ENCODE results near the gene LRRFIP2. TPM values are rescaled to one million over a fixed set of nuclear protein-coding genes. Genes with fewer than 3 reads are reported as not detected.

Gene LRRFIP2
- total and polyA plus RNA-seq, 2 of the 8 experiments (the other 6 are each of a cell fraction or from before 2014, with no cell fraction given), result 8.8 to 25.6 TPM

DNA sequence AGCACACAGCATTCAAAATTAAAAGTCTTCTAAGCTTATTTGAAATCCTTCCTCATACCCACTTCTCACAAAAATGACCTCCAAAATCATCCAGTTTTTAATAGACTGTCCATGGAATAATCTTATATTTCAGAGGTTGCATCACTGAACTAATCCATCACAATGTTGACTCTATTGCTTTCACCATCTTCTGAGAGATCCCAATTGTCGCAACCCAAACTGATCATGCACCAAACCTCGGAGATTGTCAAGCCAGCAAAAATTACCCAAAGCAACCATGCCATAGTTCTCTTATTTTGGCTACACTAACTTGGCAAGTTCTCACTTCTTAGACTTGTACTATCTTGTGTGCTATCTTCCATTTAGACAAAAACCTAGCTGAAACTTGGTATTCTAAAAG lies 75.5 kb downstream of the LRRFIP2 start:
- Histone ChIP-seq H2AFZ (ENCODE audit: low read length) (no peak overlapping the region), H4K91ac (replicated peaks; ENCODE audit: insufficient read length, low read length) (no peak overlapping the region), H3K4me1 (replicated peaks in 1 of 4; ENCODE audit: control insufficient read depth in 3 of 4, insufficient read depth in 4 of 4, low read length in 3 of 4) (no peaks in the 10 kb centered on the region), H3K23me2 (ENCODE audit: low read depth, low read length) (no peaks in the 10 kb centered on the region), H3K79me2 (ENCODE audit: control insufficient read depth in 1 of 2, insufficient read depth in 2 of 2, low read length in 2 of 2) (no peaks in the 10 kb centered on the region), H3K36me3 (ENCODE audit: control insufficient read depth in 2 of 4, insufficient read depth in 4 of 4, low read length in 3 of 4) (no peaks in the 10 kb centered on the region), H3K4ac (replicated peaks; ENCODE audit: insufficient read length, low read depth, low read length) (no peak overlapping the region), H2AK5ac (ENCODE audit: low read depth, low read length) (no peak overlapping the region), H3K18ac (ENCODE audit: extremely low read depth, low read length) (no peak overlapping the region), H3K9me3 (ENCODE audit: insufficient read depth in 2 of 2, low read depth in 1 of 2, low read length in 1 of 2) (no peaks in the 10 kb centered on the region), H4K5ac (ENCODE audit: insufficient read length, low read depth, low read length) (no peak overlapping the region), H3K23ac (ENCODE audit: insufficient read length) (no peak overlapping the region), H3K9ac (replicated peaks in 1 of 4; ENCODE audit: extremely low read depth in 1 of 4, low read depth in 3 of 4, low read length in 3 of 4) (no peak overlapping the region), H4K20me1 (replicated peaks in 1 of 2; ENCODE audit: control insufficient read depth in 1 of 2, insufficient read depth in 2 of 2, low read length in 2 of 2) (peaks cover 0 to 2% of the 10 kb centered on the region in 2 experiments), H4K8ac (ENCODE audit: extremely low read depth, insufficient read depth, low read length) (no peak overlapping the region), H2BK5ac (ENCODE audit: low read depth, low read length) (no peak overlapping the region), H3K4me2 (ENCODE audit: insufficient read depth in 1 of 2, low read depth in 2 of 2, low read length in 2 of 2) (no peak overlapping the region), H2BK15ac (ENCODE audit: low read length) (no peak overlapping the region), H3K27ac (ENCODE audit: low read depth, low read length) (no peak overlapping the region), H3K27me3 (replicated peaks in 1 of 4; ENCODE audit: control insufficient read depth in 3 of 4, extremely low read depth in 1 of 4, insufficient read depth in 3 of 4, low read length in 3 of 4) (no peaks in the 10 kb centered on the region), H3K79me1 (ENCODE audit: low read depth, low read length) (no peaks in the 10 kb centered on the region), H2BK12ac (ENCODE audit: low read depth, low read length) (no peak overlapping the region), H3K56ac (replicated peaks; ENCODE audit: insufficient read length, low read depth, low read length) (no peak overlapping the region), H2BK120ac (replicated peaks; ENCODE audit: low read depth, low read length) (no peak overlapping the region), H3K14ac (ENCODE audit: insufficient read length) (no peak overlapping the region), H3K4me3 (ENCODE audit: extremely low read depth in 1 of 4, insufficient read depth in 2 of 4, low read depth in 3 of 4, low read length in 4 of 4) (no peak overlapping the region), H2BK20ac (ENCODE audit: low read length) (no peak overlapping the region)
- 100% methylated on average over 2 of the region's 2 CpGs; no CpG with 5 or more reads in 1 of the 2 experiments for WGBS, 2 experiments (ENCODE audit: extremely low coverage in 1 of 2, insufficient coverage in 1 of 2, insufficient read length in 1 of 2, insufficient replicate concordance in 2 of 2, low coverage in 1 of 2, low lambda C conversion rate in 2 of 2, missing lambda C conversion rate in 1 of 2)
- DNase-seq (ENCODE audit: low read depth in 1 of 2, low spot score in 2 of 2), result no peak
- ChIA-PET CTCF (ENCODE audit: partially characterized antibody) (no interaction called here), POLR2A (ENCODE audit: partially characterized antibody) (no interaction called here)
- no peak for FAIRE-seq
- TF ChIP-seq TCF12 (IDR thresholded peaks at IDR 0.05; ENCODE audit: low read depth, low read length), result no peak
- TF ChIP-seq ATF2 (IDR thresholded peaks at IDR 0.05; ENCODE audit: low read length), result no peak
- no peak for TF ChIP-seq GABPA (IDR thresholded peaks at IDR 0.05; ENCODE audit: borderline replicate concordance, insufficient read depth, low read length)
